ENCODE measurements around the gene GPLD1.

The GPLD1 gene

DNA sequence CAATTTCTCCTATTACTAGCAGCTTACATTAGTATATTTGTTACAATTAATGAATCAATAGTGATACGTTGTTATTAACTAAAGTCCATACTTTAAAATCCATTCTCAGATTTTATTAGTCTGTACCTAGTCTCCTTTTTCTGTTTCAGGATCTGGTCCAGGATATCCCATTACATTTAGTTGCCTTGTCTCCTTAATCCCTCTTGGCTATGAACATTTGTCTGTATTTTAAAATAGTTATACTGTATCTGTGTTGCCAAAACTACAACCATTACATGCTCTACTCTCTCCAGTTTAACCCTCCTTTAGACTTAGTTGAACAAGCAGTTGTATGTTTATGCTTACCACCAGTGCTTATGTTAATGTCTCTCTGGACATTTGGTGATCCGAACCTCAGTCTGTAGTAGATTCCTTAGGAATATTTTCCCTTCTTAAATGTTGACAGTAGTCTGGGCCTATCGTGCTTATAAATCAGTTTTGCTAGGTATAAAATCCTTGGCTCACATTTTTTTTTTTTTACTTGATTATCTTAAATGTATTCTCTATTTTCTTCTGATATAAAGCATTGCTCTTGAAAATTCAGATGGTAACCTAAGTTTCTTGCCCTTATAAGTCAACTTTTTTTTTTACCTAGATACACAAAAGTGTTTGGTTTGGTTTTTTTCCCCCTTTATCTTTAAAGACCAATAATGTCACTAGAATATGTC, 17.6 kb upstream of the GPLD1 start:
- no peak for TF ChIP-seq CTCF (IDR thresholded peaks at IDR 0.05; ENCODE audit: low read length, missing control alignments)

GRCh38 chr6:24504649-24505586, 15.5 kb upstream of the GPLD1 start:
- TF ChIP-seq CTCF (IDR thresholded peaks at IDR 0.05; ENCODE audit: low read length, missing control alignments) = no peak
- no peak for DNase-seq (ENCODE audit: low read depth)

More for the DNA sequence above, 17.6 kb upstream of the GPLD1 start:
- H3K4me3 ChIP-seq (replicated peaks; ENCODE audit: low read depth, low read length) = no peak overlapping the region
- DNase-seq (ENCODE audit: low read depth) = no peak

DNA sequence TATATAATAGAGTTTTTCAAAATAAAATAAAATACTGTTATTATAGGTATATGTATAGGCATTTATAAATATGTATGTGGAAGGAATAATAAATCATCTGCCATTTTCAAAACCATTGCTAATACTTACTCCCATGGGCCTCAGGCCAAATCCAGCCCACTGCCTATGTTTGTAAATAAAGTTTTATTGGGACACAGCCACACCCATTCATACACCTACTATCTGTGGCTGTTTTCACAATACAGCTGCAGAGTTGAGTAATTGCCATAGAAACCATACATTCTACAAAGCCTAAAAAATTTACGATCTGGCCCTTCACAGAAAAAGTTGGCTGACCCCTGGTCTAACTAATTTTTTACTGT, 14.9 kb upstream of the GPLD1 start:
- H3K4me3 ChIP-seq (replicated peaks; ENCODE audit: low read depth, low read length) = no peak overlapping the region
- no peak for DNase-seq (ENCODE audit: low read depth)
- no peak for TF ChIP-seq CTCF (IDR thresholded peaks at IDR 0.05; ENCODE audit: low read length, missing control alignments)

More at GRCh38 chr6:24504649-24505586, 15.5 kb upstream of the GPLD1 start:
- no peak overlapping the region for H3K4me3 ChIP-seq (replicated peaks; ENCODE audit: low read depth, low read length)

DNA sequence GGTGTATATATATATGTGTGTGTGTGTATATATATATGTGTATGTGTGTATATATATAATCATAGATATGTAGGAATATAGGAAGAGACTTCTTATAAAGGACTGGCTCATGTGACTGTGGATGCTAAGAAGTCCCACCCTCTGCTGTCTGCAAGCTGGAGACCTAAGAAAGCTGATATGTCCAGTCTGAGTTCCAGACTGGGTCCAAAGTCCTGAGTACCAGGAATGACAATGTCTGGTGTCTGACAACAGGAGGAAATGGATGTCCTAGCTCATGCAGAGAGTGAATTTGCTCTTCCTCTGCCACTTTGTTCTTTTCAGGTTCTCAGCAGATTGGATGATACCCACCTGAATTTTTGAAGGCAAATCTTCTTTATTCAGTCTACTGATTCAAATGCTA, 12.5 kb upstream of the GPLD1 start:
- no peak for DNase-seq (ENCODE audit: low read depth)
- no peak overlapping the region for H3K4me3 ChIP-seq (replicated peaks; ENCODE audit: low read depth, low read length)
- TF ChIP-seq CTCF (IDR thresholded peaks at IDR 0.05; ENCODE audit: low read length, missing control alignments) = no peak

DNA sequence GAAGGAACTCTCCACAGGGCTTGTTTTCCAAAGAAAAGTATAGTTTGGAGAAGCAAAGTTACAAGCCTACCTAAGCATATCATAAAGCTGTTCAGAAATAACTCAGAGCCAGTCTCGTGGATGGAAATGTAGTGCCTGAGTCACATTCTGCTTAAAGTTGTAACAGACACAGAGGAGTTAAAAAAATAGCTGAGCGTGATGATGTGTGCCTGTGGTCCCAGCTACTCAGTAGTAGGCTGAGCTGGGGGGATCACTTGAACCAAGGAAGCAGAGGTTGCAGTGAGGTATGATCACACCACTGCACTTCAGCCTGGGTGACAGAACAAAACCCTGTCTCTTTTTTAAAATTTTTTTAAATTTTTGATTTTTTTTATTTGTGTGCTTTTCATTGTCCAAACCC, 12.0 kb upstream of the GPLD1 start:
- DNase-seq (ENCODE audit: low read depth) = no peak
- H3K4me3 ChIP-seq (replicated peaks; ENCODE audit: low read depth, low read length) = no peak overlapping the region
- no peak for TF ChIP-seq CTCF (IDR thresholded peaks at IDR 0.05; ENCODE audit: low read length, missing control alignments)

DNA sequence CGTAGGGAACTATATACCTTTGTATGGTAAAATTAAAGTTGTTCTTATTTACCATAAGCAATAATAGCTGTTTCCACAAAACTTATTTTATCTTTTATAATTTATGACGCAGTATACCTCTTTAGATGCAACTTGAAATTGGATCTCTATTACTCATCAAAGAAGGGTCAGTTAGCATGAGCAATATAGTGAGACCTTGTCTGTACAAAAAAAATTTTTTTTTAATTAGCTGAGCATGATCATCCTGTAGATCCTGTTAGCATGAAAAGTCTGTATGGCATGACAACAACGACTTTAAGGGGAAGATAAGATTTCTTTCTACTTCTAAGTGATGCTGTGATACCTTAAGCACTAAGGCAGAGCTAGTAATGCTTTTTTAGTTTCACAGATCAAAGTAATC, 11.3 kb upstream of the GPLD1 start:
- H3K4me3 ChIP-seq (replicated peaks; ENCODE audit: low read depth, low read length) = no peak overlapping the region
- DNase-seq (ENCODE audit: low read depth) = no peak
- TF ChIP-seq CTCF (IDR thresholded peaks at IDR 0.05; ENCODE audit: low read length, missing control alignments) = no peak

Data from fibroblast of pulmonary artery (primary cell).